ENCODE data around the gene STAC2. TPM values are rescaled to one million over a fixed set of nuclear protein-coding genes. Genes with fewer than 3 reads are reported as not detected.

Gene STAC2
- total and polyA plus RNA-seq, 9 of the 15 experiments (the other 6 are each of a cell fraction or from before 2014, with no cell fraction given), result not detected

- TF ChIP-seq YY1 (IDR thresholded peaks at IDR 0.05; ENCODE audit: borderline replicate concordance in 1 of 3, control insufficient read depth in 1 of 3, extremely low read depth in 1 of 3, insufficient read depth in 3 of 3, insufficient read length in 1 of 3, insufficient replicate concordance in 2 of 3, low read depth in 1 of 3, low read length in 2 of 3) (peak in 2 of 3 experiments; percentile 76 to 89), SETDB1 (IDR thresholded peaks at IDR 0.05; ENCODE audit: low read length) (no peak), EHMT2 (IDR thresholded peaks at IDR 0.05) (no peak), TRIM28 (IDR thresholded peaks at IDR 0.05) (peak; percentile 52; the same call in 1 of the 2 replicates), TSC22D4 (tag; IDR thresholded peaks at IDR 0.05) (no peak), SMAD2 (IDR thresholded peaks at IDR 0.05; ENCODE audit: low read depth, low read length) (no peak), MED1 (CRISPR knock-in tag; IDR thresholded peaks at IDR 0.05; ENCODE audit: borderline replicate concordance) (no peak), HMGN3 (IDR thresholded peaks at IDR 0.05; ENCODE audit: borderline replicate concordance, extremely low read depth, insufficient read length, low read depth, low read length) (no peak), GABPB2 (CRISPR knock-in tag; conservative IDR thresholded peaks at IDR 0.05) (no peak), HSF4 (CRISPR knock-in tag; IDR thresholded peaks at IDR 0.05; ENCODE audit: borderline replicate concordance) (no peak), ADNP (tag; IDR thresholded peaks at IDR 0.05) (no peak), XRCC3 (IDR thresholded peaks at IDR 0.05) (no peak), ZNF143 (CRISPR knock-in tag; IDR thresholded peaks at IDR 0.05) (no peak), ZNF274 (IDR thresholded peaks at IDR 0.05; ENCODE audit: borderline replicate concordance, low read depth, low read length) (no peak), ZNF24 (IDR thresholded peaks at IDR 0.05) (no peak), MITF (IDR thresholded peaks at IDR 0.05) (no peak), NFIX (CRISPR knock-in tag; IDR thresholded peaks at IDR 0.05; ENCODE audit: low read depth) (no peak), FOXP1 (CRISPR knock-in tag; IDR thresholded peaks at IDR 0.05) (no peak)
- TF ChIP-seq, protein P1, sequence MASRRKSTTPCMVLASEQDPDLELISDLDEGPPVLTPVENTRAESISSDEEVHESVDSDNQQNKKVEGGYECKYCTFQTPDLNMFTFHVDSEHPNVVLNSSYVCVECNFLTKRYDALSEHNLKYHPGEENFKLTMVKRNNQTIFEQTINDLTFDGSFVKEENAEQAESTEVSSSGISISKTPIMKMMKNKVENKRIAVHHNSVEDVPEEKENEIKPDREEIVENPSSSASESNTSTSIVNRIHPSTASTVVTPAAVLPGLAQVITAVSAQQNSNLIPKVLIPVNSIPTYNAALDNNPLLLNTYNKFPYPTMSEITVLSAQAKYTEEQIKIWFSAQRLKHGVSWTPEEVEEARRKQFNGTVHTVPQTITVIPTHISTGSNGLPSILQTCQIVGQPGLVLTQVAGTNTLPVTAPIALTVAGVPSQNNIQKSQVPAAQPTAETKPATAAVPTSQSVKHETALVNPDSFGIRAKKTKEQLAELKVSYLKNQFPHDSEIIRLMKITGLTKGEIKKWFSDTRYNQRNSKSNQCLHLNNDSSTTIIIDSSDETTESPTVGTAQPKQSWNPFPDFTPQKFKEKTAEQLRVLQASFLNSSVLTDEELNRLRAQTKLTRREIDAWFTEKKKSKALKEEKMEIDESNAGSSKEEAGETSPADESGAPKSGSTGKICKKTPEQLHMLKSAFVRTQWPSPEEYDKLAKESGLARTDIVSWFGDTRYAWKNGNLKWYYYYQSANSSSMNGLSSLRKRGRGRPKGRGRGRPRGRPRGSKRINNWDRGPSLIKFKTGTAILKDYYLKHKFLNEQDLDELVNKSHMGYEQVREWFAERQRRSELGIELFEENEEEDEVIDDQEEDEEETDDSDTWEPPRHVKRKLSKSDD (conservative IDR thresholded peaks at IDR 0.05; ENCODE audit: low read length), result no peak
- TF ChIP-seq, protein P2, sequence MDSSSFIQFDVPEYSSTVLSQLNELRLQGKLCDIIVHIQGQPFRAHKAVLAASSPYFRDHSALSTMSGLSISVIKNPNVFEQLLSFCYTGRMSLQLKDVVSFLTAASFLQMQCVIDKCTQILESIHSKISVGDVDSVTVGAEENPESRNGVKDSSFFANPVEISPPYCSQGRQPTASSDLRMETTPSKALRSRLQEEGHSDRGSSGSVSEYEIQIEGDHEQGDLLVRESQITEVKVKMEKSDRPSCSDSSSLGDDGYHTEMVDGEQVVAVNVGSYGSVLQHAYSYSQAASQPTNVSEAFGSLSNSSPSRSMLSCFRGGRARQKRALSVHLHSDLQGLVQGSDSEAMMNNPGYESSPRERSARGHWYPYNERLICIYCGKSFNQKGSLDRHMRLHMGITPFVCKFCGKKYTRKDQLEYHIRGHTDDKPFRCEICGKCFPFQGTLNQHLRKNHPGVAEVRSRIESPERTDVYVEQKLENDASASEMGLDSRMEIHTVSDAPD (CRISPR knock-in tag; IDR thresholded peaks at IDR 0.05), result no peak
- TF ChIP-seq, protein P3, sequence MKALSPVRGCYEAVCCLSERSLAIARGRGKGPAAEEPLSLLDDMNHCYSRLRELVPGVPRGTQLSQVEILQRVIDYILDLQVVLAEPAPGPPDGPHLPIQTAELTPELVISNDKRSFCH (CRISPR knock-in tag; IDR thresholded peaks at IDR 0.05), result no peak
- TF ChIP-seq, protein P3 (tag; IDR thresholded peaks at IDR 0.05), result no peak
These were observed 25.5 kb downstream of the STAC2 start, which contains the start of gene RPL19 (continued) for GRCh38 chr17:39200070-39200879.

All from K562 (cell line).